HG03095 (cell line): ENCODE data around the gene LINC01488.

Experiments used
- ATAC-seq: cut with Tn5 transposase; IDR thresholded peaks from one replicate; pipeline ENCODE4 v1.9.1; 2021; ENCODE audit warnings: moderate library complexity; ENCODE audit not compliant: unreplicated experiment

The LINC01488 gene

GRCh38 chr11:69444381-69445130, 36.9 kb upstream of the LINC01488 start:
- ATAC-seq = no peak

DNA sequence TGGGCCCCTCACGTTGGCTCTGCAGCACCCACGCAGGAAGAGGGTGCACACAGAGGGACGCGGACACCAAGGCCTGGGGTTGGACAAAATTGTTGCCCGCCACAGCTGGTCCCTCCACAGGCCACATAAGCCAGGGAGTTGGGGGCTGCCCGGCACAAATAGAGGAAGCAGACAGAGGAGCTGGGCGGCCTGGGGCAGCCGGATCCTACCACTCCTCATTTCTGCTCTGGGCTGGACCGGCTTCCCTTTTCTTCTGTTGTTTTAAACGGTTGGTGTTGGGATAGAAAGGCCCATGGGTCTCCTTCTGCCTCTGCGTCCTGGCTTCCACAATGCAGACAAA, 36.4 kb upstream of the LINC01488 start:
- ATAC-seq = no peak

DNA sequence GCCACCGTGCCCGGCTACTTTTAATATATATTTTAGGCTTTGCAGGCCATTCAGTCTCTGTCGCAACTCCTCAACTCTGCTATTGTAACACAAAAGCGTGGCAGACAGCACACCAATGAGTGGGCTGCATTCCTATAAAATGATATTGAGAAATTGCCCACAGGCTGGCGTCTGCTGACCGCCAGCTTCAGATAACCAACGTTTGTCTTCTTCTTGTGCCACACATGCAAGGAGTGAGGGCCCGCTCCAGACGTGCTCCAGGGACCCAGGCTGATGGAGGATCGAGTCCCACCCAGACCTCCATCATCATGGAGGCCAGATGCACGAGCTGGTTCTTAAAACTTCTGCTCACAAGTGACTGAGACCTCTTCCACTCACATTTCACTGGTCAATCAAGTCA, 35.4 kb upstream of the LINC01488 start:
- no peak for ATAC-seq

GRCh38 chr11:69447786-69448185, 33.7 kb upstream of the LINC01488 start:
- ATAC-seq = no peak

DNA sequence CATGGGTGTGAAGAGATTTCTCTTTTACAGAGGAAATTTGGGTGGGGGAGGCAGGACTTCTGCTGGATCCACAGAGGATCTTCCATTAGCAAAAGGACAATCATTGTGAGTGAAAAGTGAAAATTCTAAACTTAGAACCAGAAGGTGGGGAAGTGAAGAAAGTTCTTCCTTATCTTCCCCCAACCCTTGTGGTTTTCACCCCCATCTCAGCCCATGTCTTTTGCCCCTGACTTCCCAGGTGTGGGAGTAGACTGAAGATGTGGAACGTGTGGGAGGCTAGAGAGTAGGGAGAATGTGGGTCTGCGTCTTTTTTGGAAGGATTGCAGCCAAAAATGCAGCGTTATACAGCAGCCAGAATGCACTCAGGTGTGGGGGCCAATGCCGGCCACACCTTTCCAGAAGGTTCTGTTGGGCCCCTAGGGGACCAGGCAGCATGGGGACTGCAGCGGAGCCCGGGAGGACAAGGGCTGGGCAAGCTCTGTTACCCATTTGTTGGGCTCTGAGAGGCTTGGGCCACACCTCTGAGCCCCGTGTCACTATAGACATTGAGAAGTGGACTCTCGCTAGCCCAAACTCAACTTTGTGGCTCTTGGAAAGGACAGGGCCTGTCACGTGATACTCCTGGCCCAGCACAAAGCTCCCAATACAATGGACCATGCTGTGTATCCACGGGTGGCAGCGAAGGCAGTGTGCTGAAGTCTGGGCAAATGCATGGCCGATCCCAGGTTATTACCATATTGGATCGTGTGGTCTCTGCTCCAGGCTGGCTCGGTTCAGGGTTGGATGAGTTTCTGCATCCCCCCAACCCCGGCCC, 32.8 kb upstream of the LINC01488 start:
- ATAC-seq = no peak

DNA sequence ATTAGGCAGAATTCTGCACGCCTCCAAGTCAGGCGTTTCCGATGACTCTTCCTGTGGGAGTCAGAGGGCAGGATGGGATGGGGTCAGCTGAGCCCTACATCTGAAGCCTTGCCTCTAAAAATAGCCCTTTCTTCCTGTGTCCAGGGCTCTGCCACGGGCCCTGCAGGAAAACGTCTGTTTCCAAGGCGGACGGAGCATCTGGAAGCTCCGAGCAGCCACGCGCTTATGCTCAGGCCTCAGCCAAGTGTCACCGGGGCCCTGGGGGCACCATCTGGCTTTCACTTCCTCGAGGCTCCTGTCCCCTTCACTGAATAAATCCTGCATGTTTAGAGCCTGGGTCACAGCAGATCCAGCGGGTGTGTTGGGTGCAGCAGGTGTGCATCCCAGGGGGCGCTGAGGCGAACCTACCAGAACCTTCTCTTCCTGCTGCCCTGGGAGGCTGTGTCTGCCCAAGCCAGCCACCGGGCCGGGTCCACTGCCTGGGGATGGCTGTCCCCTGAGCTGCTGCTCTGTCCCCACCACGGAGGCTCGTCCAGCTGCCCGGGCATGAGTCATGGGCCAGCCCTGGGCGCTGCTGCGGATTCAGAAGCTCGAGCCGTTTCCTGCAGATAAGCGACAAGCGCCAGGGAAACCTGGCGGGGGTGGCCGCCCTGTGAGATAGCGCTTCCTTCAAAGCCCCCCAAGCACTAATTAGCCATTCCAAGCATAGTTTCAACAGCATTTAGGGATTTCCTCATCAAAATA, 32.0 kb upstream of the LINC01488 start:
- ATAC-seq = no peak

- ATAC-seq = no peak
Measured at GRCh38 chr11:69450064-69450856, 31.2 kb upstream of the LINC01488 start.

- ATAC-seq = no peak
Measured at GRCh38 chr11:69450857-69451220, 30.6 kb upstream of the LINC01488 start.

- ATAC-seq = no peak
Measured at GRCh38 chr11:69451289-69451688, 30.2 kb upstream of the LINC01488 start.

DNA sequence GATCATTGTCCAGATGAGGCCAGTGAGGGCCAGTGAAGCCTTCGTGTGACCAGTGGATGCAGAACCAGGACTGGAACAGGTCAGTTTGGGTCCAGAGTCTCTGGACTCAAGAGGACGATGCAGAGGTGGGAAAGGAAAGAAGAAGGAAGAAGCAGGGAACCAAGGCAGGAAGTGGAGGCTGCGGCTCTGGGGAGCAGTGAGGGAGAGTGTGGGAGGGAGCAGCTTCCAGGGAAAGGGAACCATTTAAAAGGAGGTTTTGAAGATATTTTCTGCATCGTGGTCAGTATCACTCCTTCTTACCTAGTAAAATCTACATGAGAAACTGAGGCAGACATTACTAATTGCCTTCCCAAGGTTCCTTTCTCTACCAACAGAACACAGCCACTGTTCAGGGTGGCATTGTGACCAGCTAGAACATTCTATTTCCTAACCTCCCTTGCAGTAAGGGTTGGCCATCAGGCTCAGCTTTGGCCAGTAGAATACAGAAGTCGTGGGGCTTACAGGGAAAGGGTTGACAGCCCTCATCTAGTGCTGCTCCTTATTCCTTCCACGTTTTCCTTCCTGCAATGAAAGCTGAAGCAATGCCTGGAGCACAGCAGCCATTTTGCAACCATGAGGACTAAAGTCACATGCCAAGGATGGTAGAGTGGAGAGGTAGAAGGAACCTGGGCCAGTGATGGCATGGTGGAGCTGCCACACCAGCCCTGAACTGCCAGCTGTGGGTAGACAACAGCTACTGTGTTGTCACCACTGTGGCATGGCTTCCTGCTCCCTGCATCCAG, 29.1 kb upstream of the LINC01488 start:
- ATAC-seq = no peak

GRCh38 chr11:69453151-69453550, 28.3 kb upstream of the LINC01488 start:
- no peak for ATAC-seq

DNA sequence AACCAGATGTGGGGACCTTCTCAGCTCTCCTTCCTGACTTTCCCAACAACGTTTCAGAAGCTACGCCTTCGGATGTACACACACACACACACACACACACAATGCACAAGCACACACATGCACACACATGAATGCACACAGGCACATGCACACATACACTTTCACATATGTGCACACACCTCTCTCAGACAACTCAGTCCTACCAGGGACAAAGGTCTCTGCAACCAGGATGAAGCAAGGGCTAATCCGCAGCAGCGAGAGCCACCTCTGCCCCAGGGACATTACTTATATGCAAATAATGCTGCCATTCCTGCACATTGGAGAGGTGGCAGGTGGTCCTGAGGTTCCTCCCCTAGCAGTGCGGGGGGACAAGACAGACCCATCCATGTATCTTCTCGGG, 27.4 kb upstream of the LINC01488 start:
- no peak for ATAC-seq

DNA sequence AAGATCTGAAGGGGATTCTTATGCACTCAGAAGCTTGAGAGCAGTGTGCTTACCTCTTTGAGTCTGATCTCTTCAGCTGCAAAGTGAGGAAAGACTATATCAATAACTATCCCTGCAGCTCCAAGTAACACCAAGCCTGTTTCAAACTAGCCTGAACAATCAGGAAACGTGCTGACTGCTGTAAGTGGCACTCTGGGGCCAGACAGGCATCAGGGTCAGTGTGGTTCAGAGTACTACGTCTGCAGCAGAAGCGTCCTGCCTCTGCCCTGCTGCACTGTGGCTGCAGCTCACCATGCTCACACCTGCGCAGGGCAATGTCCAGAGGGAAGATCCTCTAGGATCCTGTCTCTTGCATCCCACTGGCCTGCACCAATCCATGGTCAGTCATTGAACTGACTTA, 25.5 kb upstream of the LINC01488 start:
- no peak for ATAC-seq

DNA sequence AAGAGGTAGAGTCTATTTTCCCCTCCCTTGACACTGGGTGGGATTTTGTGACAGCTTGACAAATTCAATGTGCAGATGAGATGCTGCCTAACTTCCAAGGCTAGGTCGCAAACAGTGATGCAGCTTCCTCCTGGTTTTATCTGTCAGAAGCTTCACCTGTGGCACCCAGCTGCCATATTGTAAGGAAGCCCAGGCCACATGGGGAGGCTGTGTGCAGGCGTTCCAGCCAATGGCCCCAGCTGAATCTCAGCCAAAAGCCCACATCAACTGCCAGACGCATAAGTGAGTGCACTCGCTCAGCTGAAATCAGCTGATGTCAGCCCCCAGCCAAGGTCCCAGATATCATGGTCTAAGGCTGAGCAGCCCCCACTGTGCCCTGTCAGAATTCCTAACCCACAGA, 24.8 kb upstream of the LINC01488 start:
- ATAC-seq = no peak

GRCh38 chr11:69459848-69460539, 21.5 kb upstream of the LINC01488 start:
- ATAC-seq = no peak

GRCh38 chr11:69460540-69461257, 20.8 kb upstream of the LINC01488 start:
- no peak for ATAC-seq

DNA sequence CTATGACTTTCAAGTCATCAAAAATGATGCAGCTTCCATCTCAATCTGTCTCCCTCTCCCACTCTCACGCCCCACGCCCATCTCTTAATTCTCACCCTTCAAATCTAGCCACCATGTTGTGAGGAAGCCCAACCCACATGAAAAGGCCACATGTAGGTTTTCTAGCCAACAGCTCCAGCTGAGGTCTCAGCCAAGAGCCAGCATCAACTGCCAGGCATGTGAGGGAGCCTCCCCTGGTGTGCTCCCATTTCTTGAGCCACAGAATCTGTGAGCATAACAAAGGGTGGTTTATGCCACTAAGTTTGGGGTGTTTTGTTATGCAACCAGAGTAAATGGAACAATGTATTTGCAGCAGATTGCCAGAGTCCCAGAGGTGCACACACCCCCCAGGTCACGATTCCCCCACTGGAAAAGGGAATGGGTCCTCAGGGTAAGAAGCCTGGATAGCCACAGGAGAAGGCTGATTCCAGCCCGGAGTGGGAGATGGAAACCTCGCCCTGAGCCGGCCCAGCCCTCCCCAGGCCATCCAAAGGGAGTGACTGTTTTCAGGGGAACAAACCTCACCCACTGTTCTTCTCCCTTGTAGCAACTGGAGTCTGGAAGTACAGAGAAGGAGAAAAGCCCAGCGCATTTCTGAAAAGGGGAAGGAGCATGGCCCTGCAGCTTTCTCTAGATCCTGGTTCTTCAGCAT, 20.0 kb upstream of the LINC01488 start:
- ATAC-seq = no peak
